ENCODE measurements around the gene INTS1. TPM values are rescaled to one million over a fixed set of nuclear protein-coding genes. Genes with fewer than 3 reads are reported as not detected.

The INTS1 gene
- total RNA-seq, 1 donor from 2014 or later, result 15.8 TPM

- no peak for DNase-seq
Measured at GRCh38 chr7:1508277-1508758, 4.1 kb upstream of the INTS1 start.

- no peak for DNase-seq
Measured at GRCh38 chr7:1505731-1506550, 1.8 kb upstream of the INTS1 start.

- DNase-seq, result no peak
Measured at GRCh38 chr7:1503390-1503789, 799 bp downstream of the INTS1 start.

GRCh38 chr7:1502845-1503244 is 1.3 kb downstream of the INTS1 start:
- DNase-seq, result no peak

- DNase-seq, result no peak
Measured at GRCh38 chr7:1501487-1502270, 2.5 kb downstream of the INTS1 start.

GRCh38 chr7:1500064-1500807 is 4.0 kb downstream of the INTS1 start:
- DNase-seq, result no peak

GRCh38 chr7:1499367-1500029 is 4.7 kb downstream of the INTS1 start:
- no peak for DNase-seq

GRCh38 chr7:1498370-1499305 is 5.6 kb downstream of the INTS1 start:
- no peak for DNase-seq

- DNase-seq, result no peak
Measured at GRCh38 chr7:1497293-1497927, 6.8 kb downstream of the INTS1 start.

- no peak for DNase-seq
Measured at GRCh38 chr7:1496531-1497292, 7.5 kb downstream of the INTS1 start.

- no peak for DNase-seq
Measured at GRCh38 chr7:1495564-1496242, 8.5 kb downstream of the INTS1 start.

GRCh38 chr7:1494866-1495563 is 9.2 kb downstream of the INTS1 start:
- no peak for DNase-seq

- peak; percentile 43 for DNase-seq
Measured at GRCh38 chr7:1494447-1494846, 9.7 kb downstream of the INTS1 start.

GRCh38 chr7:1493571-1493970 is 10.6 kb downstream of the INTS1 start:
- no peak for DNase-seq

- no peak for DNase-seq
Measured at GRCh38 chr7:1493129-1493528, 11.1 kb downstream of the INTS1 start.

GRCh38 chr7:1492640-1493039 is 11.5 kb downstream of the INTS1 start:
- DNase-seq, result no peak

- no peak for DNase-seq
Measured at GRCh38 chr7:1492221-1492620, 12.0 kb downstream of the INTS1 start.

- no peak for DNase-seq
Measured at GRCh38 chr7:1490837-1491236, 13.4 kb downstream of the INTS1 start.
